NB4 (cell line): ENCODE results near the gene USH2A.

ENCODE experiments used
- DNase-seq: peaks from one replicate; pipeline ENCODE4 v3.0.0; 2010; ENCODE audit warnings: low read depth
- H3K4me3 ChIP-seq: one replicate; pipeline ENCODE4 v1.5.1; 2011; ENCODE audit warnings: mild to moderate bottlenecking, low read depth, low read length, moderate library complexity
- MYC ChIP-seq: IDR thresholded peaks from 2 replicates; pipeline ENCODE4 v1.6.1; 2011; ENCODE audit warnings: low read depth, low read length
- POLR2A ChIP-seq: IDR thresholded peaks from 2 replicates; pipeline ENCODE4 v1.6.1; 2011; ENCODE audit warnings: mild to moderate bottlenecking; ENCODE audit not compliant: insufficient read length; ENCODE audit errors: extremely low read depth
- TF ChIP-seq, protein P1 (sequence below): IDR thresholded peaks from 2 replicates; pipeline ENCODE4 v1.6.1; 2011; ENCODE audit warnings: low read depth, low read length
- TF ChIP-seq, protein P2 (sequence below): IDR thresholded peaks from one replicate; pipeline ENCODE4 v1.5.1; 2012; ENCODE audit warnings: low read depth, low read length

USH2A gene

DNA sequence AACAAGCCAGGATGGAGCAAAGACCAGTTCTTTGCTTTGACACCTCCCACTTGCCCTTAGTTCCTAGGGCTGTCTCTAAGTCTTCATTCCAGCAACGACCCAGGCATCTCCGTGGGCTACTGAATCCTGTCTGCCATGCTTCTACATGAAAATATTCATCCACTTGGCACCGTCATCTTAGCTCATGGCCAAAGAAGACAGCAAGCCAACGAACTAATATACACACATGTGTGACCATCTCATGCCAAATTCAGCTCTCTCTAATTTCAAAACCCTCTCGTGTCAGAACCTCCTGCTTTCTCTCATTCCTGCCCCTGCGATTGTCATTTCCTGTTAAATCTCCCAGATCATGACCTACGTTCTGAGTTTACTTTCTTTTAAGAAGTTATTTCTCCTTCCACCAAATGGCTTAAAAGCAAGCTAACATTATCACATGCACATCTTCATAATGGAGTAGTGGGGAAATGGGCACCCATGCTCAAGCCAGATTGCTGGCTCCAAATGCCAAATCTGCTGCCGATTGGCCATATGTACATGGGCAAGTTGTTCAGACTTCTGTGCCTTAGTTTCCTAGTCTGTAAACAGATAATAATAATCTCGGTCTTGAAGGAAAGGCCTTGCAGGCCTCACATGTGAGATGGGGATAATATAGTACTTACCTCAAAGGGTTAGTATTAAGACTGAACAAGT lies 373.4 kb downstream of the USH2A start:
- TF ChIP-seq, protein P1, sequence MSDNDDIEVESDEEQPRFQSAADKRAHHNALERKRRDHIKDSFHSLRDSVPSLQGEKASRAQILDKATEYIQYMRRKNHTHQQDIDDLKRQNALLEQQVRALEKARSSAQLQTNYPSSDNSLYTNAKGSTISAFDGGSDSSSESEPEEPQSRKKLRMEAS: no peak
- TF ChIP-seq, protein P2, sequence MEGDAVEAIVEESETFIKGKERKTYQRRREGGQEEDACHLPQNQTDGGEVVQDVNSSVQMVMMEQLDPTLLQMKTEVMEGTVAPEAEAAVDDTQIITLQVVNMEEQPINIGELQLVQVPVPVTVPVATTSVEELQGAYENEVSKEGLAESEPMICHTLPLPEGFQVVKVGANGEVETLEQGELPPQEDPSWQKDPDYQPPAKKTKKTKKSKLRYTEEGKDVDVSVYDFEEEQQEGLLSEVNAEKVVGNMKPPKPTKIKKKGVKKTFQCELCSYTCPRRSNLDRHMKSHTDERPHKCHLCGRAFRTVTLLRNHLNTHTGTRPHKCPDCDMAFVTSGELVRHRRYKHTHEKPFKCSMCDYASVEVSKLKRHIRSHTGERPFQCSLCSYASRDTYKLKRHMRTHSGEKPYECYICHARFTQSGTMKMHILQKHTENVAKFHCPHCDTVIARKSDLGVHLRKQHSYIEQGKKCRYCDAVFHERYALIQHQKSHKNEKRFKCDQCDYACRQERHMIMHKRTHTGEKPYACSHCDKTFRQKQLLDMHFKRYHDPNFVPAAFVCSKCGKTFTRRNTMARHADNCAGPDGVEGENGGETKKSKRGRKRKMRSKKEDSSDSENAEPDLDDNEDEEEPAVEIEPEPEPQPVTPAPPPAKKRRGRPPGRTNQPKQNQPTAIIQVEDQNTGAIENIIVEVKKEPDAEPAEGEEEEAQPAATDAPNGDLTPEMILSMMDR: no peak
- TF ChIP-seq MYC: no peak
- no peak for TF ChIP-seq POLR2A
- no peak overlapping the region for H3K4me3 ChIP-seq

DNA sequence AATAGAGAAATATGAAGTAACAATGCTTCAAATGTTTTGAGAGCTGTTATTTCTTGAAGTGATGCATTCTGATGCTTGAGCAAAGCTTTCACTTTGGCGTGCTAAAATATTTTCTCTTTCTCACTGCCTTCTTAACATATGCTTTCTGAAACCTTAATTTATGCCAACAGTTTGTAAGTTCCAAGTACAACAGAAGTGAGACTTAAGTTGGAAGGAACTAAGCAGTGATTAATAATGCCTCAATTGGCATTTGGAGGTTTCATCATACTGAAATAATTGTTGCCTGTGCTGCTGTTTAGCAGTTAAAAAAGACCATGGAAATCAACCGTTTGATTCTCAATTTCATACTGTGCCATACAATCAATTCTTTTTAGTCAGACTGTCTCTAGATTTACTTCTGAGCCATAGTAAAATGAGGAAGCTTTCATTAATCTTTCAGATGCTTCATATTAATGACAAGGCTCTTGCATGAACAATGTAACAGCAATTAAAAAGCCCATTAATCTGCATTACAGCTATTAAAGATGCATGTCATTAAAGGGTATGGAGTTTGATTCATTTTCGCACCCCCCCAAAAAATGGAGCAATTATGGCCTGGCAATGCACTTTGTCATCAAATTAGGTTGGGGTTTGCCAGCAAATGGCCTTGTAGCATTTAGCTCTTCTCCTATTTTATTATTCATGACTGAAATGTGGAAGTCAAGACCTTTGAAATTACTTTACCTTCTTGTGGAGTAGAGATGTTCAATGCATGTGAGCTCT lies 375.3 kb downstream of the USH2A start:
- no peak overlapping the region for H3K4me3 ChIP-seq
- TF ChIP-seq, protein P1: no peak
- TF ChIP-seq POLR2A (no peak), MYC (no peak)
- TF ChIP-seq, protein P2: no peak
- no peak for DNase-seq

More for the DNA sequence above, 373.4 kb downstream of the USH2A start:
- DNase-seq: no peak

GRCh38 chr1:216046336-216046735 lies 376.9 kb downstream of the USH2A start:
- TF ChIP-seq POLR2A (no peak), MYC (no peak)
- TF ChIP-seq, protein P1: no peak
- TF ChIP-seq, protein P2: no peak
- H3K4me3 ChIP-seq: no peak overlapping the region
- DNase-seq: no peak

- DNase-seq: no peak
- H3K4me3 ChIP-seq: no peak overlapping the region
- TF ChIP-seq MYC: no peak
- TF ChIP-seq, protein P1: no peak
- TF ChIP-seq, protein P2: no peak
- no peak for TF ChIP-seq POLR2A
Measured at GRCh38 chr1:216045400-216045799, 377.8 kb downstream of the USH2A start.

DNA sequence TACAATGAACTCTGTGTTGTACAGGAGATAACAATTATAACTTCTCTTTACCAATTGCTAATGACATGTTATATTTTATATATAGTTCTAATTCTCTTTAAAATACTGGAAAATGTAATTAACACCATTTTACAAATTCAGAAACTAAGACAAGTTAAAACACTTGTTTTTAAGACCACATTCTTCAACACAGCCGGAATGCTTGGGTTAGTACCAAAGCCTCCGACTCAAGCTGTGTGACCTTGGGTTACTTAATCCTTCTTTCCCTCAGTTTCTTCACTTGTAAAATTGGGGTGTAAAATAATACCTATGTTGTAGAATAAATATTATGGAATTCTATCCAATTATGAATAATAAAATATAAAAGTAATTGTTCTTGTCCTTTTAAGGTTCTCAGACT lies 378.7 kb downstream of the USH2A start:
- H3K4me3 ChIP-seq: no peak overlapping the region
- no peak for DNase-seq
- TF ChIP-seq MYC: no peak
- no peak for TF ChIP-seq POLR2A
- TF ChIP-seq, protein P2: no peak
- TF ChIP-seq, protein P1: no peak
